Measurements from ENCODE around the gene ZNF222.

ZNF222 gene

GRCh38 chr19:44069415-44069814 lies 44.2 kb downstream of the ZNF222 start:
- Histone ChIP-seq H3K36me3 (ENCODE audit: control insufficient read depth in 4 of 4, insufficient read depth in 4 of 4, low read length in 3 of 4) (peaks cover 8 to 35% (median 22%) of the 10 kb centered on the region in 4 experiments), H3K4me3 (ENCODE audit: control insufficient read depth in 1 of 7, extremely low read depth in 1 of 7, insufficient read depth in 4 of 7, low read depth in 2 of 7, low read length in 6 of 7) (no peak overlapping the region), H3K4me1 (ENCODE audit: control extremely low read depth in 1 of 4, control insufficient read depth in 4 of 4, insufficient read depth in 4 of 4, low read length in 3 of 4) (peaks cover 0 to 20% (median 11%) of the 10 kb centered on the region in 4 experiments), H3K27me3 (replicated peaks in 2 of 5; ENCODE audit: control insufficient read depth in 4 of 5, insufficient read depth in 5 of 5, low read length in 4 of 5) (no peaks in the 10 kb centered on the region), H3K27ac (ENCODE audit: insufficient read depth in 1 of 2, low read depth in 1 of 2, low read length in 2 of 2, poor library complexity in 1 of 2, severe bottlenecking in 2 of 2) (no peak overlapping the region), H3K9me3 (ENCODE audit: control extremely low read depth in 1 of 5, control insufficient read depth in 4 of 5, insufficient read depth in 2 of 5, low read depth in 1 of 5, low read length in 4 of 5) (peaks cover 11 to 46% (median 30%) of the 10 kb centered on the region in 5 experiments)
- DNase-seq, result no peak
- ChIA-PET CTCF (no interaction called here), POLR2A (no interaction called here)
- WGBS (ENCODE audit: insufficient coverage), result no CpG with 5 or more reads among the region's 1 CpG

DNA sequence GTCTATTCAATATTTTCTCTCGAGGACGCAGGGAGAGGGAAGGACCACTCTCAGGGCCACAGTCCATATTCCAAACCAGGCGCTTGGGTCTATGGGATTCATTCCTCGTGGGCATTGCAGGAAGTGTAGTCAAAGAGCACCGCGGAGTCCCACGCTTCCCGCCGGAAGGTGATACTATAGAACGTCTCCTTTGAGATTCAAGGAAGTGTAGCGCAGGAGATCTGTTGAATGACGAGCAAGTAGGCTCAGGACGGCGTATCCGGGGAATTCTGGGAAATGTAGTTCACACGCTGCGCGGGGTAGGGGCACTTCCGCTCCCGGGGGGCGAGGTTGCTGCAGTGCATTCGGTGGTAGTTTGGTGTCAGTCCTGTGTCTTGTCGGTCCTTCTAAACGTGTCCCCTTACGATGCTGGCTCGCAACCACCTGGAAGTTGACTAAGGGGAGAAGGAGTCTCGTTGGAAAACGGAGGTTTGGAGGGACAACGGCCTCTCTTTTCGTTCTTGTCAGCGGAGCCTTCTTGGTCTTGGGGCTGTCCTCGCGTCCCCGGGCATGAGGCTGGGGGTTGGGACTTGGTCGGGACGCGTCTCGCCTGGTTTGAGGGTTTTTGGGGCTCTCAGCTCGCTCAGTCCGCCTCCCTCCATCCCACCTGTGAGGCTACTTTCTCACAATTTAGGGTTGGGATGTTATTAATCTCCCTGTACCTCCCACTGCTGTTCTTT lies 46.8 kb downstream of the ZNF222 start, which contains the start of gene ZNF284:
ZNF284 (plus strand) TSS at position 336 of the 719 bp plus-strand sequence. CDS start 4,231 bp downstream, outside the sequence.
- peak; percentile 89 to 95 (median 94) for DNase-seq
- Histone ChIP-seq H3K27ac (ENCODE audit: insufficient read depth in 1 of 2, low read depth in 1 of 2, low read length in 2 of 2, poor library complexity in 1 of 2, severe bottlenecking in 2 of 2) (peak within 1 kb of the TSS in 1 of 2 experiments; percentile 45), H3K27me3 (replicated peaks in 2 of 5; ENCODE audit: control insufficient read depth in 4 of 5, insufficient read depth in 5 of 5, low read length in 4 of 5) (no peaks in the 10 kb centered on the region), H3K9me3 (ENCODE audit: control extremely low read depth in 1 of 5, control insufficient read depth in 4 of 5, insufficient read depth in 2 of 5, low read depth in 1 of 5, low read length in 4 of 5) (peaks cover 3 to 26% (median 12%) of the 10 kb centered on the region in 5 experiments), H3K36me3 (ENCODE audit: control insufficient read depth in 4 of 4, insufficient read depth in 4 of 4, low read length in 3 of 4) (peaks cover 0 to 20% (median 8%) of the 10 kb centered on the region in 4 experiments), H3K4me3 (ENCODE audit: control insufficient read depth in 1 of 7, extremely low read depth in 1 of 7, insufficient read depth in 4 of 7, low read depth in 2 of 7, low read length in 6 of 7) (peak within 1 kb of the TSS; percentile 41 to 97 (median 80)), H3K4me1 (ENCODE audit: control extremely low read depth in 1 of 4, control insufficient read depth in 4 of 4, insufficient read depth in 4 of 4, low read length in 3 of 4) (peaks cover 0 to 20% (median 11%) of the 10 kb centered on the region in 4 experiments)
- ChIA-PET CTCF (interaction anchor here (1.0 kb wide), 1 partner anchor 23 kb away, joined by 3 read pairs; no protein-coding TSS in a partner anchor), POLR2A (no interaction called here)
- 1% methylated on average over 26 of the region's 40 CpGs for WGBS (ENCODE audit: insufficient coverage)

DNA sequence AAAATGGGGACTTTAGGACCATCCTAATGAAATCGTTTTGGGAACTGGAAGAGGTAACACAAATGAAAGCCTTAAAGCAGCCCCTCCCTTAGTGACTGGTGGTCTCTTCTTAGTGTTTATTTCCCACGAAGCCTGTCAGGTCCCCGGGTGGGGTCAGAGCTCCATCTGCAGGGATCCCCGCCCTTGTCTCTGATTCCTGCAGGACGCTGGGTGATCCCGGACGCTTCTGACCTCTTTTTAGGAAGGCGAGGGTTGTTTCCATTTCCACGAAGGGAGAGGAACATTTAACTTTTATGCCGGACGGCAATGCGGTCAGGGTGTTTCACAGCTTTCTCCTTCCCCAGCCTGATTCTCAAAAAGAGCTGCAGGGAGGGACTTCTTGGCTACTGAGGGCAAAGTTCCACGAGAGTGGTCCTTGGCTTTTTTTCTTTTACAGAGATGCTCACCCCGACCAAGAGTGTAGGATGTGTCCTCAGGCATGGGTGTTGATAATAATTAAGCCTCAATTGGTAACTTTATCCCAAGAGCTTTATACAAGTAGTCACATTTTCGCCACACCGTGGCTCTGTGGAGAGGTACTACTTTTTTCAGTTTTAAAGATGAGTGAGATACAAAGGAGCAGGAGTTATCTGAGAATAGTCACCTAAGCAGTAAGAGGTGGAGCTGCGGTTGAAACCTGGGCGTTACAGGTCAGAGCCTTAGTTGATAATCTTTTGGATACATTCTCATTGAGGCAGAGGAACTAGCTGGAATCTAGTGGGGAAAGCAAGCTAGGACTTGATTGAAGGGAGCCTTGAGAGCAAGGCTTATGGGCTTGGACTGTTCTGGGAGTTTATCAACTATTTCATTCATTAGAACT lies 47.6 kb downstream of the ZNF222 start:
- CTCF ChIA-PET, result interaction anchor here (1.0 kb wide), 1 partner anchor 22 kb away, joined by 3 read pairs; no protein-coding TSS in a partner anchor
- peaks cover 0 to 20% (median 11%) of the 10 kb centered on the region in 4 experiments for H3K4me1 ChIP-seq (ENCODE audit: control extremely low read depth in 1 of 4, control insufficient read depth in 4 of 4, insufficient read depth in 4 of 4, low read length in 3 of 4)
- peak overlapping the region in 6 of 7 experiments; percentile 74 to 97 (median 80) for H3K4me3 ChIP-seq (ENCODE audit: control insufficient read depth in 1 of 7, extremely low read depth in 1 of 7, insufficient read depth in 4 of 7, low read depth in 2 of 7, low read length in 6 of 7)
- DNase-seq, result no peak
- peaks cover 0 to 18% (median 6%) of the 10 kb centered on the region in 5 experiments for H3K9me3 ChIP-seq (ENCODE audit: control extremely low read depth in 1 of 5, control insufficient read depth in 4 of 5, insufficient read depth in 2 of 5, low read depth in 1 of 5, low read length in 4 of 5)
- H3K27me3 ChIP-seq (replicated peaks in 2 of 5; ENCODE audit: control insufficient read depth in 4 of 5, insufficient read depth in 5 of 5, low read length in 4 of 5), result no peaks in the 10 kb centered on the region
- WGBS (ENCODE audit: insufficient coverage), result 12% methylated on average over 14 of the region's 18 CpGs
- peaks cover 0 to 19% (median 10%) of the 10 kb centered on the region in 4 experiments for H3K36me3 ChIP-seq (ENCODE audit: control insufficient read depth in 4 of 4, insufficient read depth in 4 of 4, low read length in 3 of 4)
- peak overlapping the region in 1 of 2 experiments; percentile 20 for H3K27ac ChIP-seq (ENCODE audit: insufficient read depth in 1 of 2, low read depth in 1 of 2, low read length in 2 of 2, poor library complexity in 1 of 2, severe bottlenecking in 2 of 2)
- POLR2A ChIA-PET, result no interaction called here

GRCh38 chr19:44076325-44076724 lies 51.1 kb downstream of the ZNF222 start:
- Histone ChIP-seq H3K9me3 (ENCODE audit: control extremely low read depth in 1 of 5, control insufficient read depth in 4 of 5, insufficient read depth in 2 of 5, low read depth in 1 of 5, low read length in 4 of 5) (peaks cover 0 to 5% (median 0%) of the 10 kb centered on the region in 5 experiments), H3K27me3 (replicated peaks in 2 of 5; ENCODE audit: control insufficient read depth in 4 of 5, insufficient read depth in 5 of 5, low read length in 4 of 5) (no peaks in the 10 kb centered on the region), H3K27ac (ENCODE audit: insufficient read depth in 1 of 2, low read depth in 1 of 2, low read length in 2 of 2, poor library complexity in 1 of 2, severe bottlenecking in 2 of 2) (no peak overlapping the region), H3K36me3 (ENCODE audit: control insufficient read depth in 4 of 4, insufficient read depth in 4 of 4, low read length in 3 of 4) (peaks cover 3 to 37% (median 23%) of the 10 kb centered on the region in 4 experiments), H3K4me1 (ENCODE audit: control extremely low read depth in 1 of 4, control insufficient read depth in 4 of 4, insufficient read depth in 4 of 4, low read length in 3 of 4) (peaks cover 0 to 18% (median 11%) of the 10 kb centered on the region in 4 experiments), H3K4me3 (ENCODE audit: control insufficient read depth in 1 of 7, extremely low read depth in 1 of 7, insufficient read depth in 4 of 7, low read depth in 2 of 7, low read length in 6 of 7) (no peak overlapping the region)
- WGBS (ENCODE audit: insufficient coverage), result 100% methylated on average over 1 of the region's 2 CpGs
- DNase-seq, result no peak
- POLR2A ChIA-PET, result no interaction called here
- CTCF ChIA-PET, result interaction anchor here (1.2 kb wide), 1 partner anchor 18 kb away, joined by 3 read pairs; the partner anchor contains the start of gene ZNF224

Data from common myeloid progenitor, CD34-positive (primary cell).